ENCODE measurements around the gene MAGEA2B. TPM values are rescaled to one million over a fixed set of nuclear protein-coding genes. Genes with fewer than 3 reads are reported as not detected.
"Not testable (repeated sequence)": the region's sequence is repeated elsewhere in the genome, so short reads cannot be mapped to it uniquely, and the experiment has no call there.

The MAGEA2B gene
- total RNA-seq, 1 experiment from 2014 or later, result 2.2 TPM

DNA sequence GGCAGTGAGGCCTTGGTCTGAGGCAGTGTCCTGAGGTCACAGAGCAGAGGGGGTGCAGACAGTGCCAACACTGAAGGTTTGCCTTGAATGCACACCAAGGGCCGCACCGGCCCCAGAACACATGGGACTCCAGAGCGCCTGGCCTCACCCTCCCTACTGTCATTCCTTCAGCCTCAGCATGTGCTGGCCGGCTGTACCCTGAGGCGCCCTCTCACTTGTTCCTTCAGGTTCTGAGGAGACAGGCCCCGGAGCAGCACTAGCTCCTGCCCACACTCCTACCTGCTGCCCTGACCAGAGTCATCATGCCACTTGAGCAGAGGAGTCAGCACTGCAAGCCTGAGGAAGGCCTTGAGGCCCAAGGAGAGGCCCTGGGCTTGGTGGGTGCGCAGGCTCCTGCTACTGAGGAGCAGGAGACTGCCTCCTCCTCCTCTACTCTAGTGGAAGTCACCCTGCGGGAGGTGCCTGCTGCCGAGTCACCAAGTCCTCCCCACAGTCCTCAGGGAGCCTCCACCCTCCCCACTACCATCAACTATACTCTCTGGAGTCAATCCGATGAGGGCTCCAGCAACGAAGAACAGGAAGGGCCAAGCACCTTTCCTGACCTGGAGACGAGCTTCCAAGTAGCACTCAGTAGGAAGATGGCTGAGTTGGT lies 21.6 kb downstream of the MAGEA2B start:
- Histone ChIP-seq H3K4me1 (no peaks in the 10 kb centered on the region), H3K27me3 (no peaks in the 10 kb centered on the region), H3K36me3 (no peaks in the 10 kb centered on the region), H3K9me3 (replicated peaks) (no peaks in the 10 kb centered on the region), H3K4me3 (no peak overlapping the region), H3K27ac (no peak overlapping the region)
- DNase-seq, result no peak

DNA sequence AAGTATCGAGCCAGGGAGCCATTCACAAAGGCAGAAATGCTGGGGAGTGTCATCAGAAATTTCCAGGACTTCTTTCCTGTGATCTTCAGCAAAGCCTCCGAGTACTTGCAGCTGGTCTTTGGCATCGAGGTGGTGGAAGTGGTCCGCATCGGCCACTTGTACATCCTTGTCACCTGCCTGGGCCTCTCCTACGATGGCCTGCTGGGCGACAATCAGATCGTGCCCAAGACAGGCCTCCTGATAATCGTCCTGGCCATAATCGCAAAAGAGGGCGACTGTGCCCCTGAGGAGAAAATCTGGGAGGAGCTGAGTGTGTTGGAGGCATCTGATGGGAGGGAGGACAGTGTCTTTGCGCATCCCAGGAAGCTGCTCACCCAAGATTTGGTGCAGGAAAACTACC lies 22.1 kb downstream of the MAGEA2B start:
- H3K9me3 ChIP-seq (replicated peaks); H3K36me3 ChIP-seq; H3K4me1 ChIP-seq; H3K27me3 ChIP-seq; H3K4me3 ChIP-seq; DNase-seq; H3K27ac ChIP-seq: not testable (repeated sequence)

DNA sequence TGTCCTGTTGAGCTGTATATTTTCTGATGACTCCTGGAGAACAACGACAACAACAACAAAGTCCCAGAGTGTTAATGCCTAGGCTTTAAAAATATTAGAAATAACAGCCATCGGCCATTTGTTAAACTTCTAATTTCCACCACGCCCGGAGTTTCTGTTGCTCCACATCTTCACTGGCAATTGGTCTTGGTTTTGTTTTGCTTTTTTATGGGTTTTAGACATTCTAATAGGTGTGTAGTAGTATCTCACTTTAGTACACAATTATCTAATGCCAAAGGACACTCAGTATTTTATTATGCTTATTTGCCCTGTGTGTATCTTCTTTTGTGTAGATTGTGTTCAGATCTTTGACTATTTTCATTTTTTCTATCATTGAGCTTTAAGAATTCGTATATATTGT lies 24.1 kb downstream of the MAGEA2B start:
- no peaks in the 10 kb centered on the region for H3K4me1 ChIP-seq
- H3K36me3 ChIP-seq, result no peaks in the 10 kb centered on the region
- no peak overlapping the region for H3K4me3 ChIP-seq
- no peaks in the 10 kb centered on the region for H3K9me3 ChIP-seq (replicated peaks)
- no peak for DNase-seq
- H3K27me3 ChIP-seq, result no peaks in the 10 kb centered on the region
- no peak overlapping the region for H3K27ac ChIP-seq

DNA sequence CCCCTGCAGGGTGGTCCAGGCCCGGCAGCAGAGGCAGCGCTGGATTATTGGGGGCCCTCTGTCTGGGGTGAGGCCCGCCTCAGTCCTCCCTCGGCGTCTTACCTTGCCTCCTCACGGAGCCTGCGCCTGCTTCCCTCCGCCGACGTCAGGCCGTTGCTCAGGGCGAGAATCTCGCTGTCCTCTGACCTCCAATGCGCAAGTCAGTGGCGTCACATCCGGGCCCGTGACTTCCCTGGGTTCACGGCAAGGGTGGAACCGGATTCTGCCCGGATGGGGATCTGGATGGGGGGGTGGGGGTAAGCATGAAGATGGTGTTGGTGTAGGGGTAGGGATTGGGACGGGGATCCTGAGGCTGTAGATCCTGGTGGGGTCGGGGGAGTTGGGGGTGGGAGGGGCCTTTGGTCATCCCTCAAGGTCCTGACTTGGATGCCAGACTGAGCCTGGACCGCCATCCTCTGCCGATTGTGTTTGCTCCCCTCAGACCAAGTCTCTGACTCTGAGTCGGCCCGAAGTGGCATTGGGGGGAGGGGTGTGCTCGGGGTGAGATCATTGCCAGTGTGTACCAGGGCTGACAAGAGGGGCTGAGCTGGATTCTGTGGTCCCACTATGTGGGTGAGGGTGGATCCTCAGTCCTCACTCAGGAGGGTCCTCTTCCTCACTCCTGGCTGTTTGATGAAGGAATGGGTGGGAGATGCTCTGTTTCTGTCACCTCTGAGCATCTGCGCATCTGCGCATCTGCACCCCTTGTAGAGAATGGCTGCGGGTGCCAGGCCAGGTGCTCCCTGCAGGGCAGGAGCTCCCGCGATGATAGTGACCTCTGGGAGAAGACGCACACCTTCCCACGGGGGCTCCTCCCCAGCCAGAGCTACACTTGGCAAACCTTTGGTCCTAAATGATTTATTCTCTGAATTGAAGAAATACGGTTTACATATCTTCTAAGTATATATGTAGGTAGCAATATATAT lies 39.5 kb downstream of the MAGEA2B start, which contains the start of gene MAGEA2:
MAGEA2 (minus strand) TSS at position 157 of the 965 bp plus-strand sequence. CDS start 2,479 bp downstream, outside the sequence.
- H3K27ac ChIP-seq, result not testable (repeated sequence)

DNA sequence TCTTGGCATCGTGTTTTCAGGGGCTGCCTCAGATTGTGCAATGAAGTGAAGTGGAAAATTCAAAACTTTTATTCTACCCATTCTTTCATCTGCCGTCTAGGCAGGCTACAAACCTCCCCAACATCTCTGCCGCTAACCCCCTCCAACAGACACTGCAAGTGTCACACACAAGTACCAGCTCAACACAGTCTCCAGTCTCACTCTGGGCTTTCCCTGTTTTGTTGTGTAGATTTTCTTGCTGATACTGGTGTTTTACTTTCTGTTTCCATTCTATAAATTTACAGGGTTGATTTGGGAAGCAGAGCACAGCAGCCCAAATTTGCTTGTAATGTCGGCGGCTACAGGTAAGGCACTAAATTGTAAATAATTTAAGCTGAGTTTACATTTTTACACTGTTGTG lies 40.4 kb downstream of the MAGEA2B start:
- H3K4me1 ChIP-seq; DNase-seq; H3K36me3 ChIP-seq; H3K27me3 ChIP-seq; H3K4me3 ChIP-seq; H3K27ac ChIP-seq; H3K9me3 ChIP-seq (replicated peaks): not testable (repeated sequence)

More for the DNA sequence above, 39.5 kb downstream of the MAGEA2B start, which contains the start of gene MAGEA2:
- not testable (repeated sequence) for H3K4me3 ChIP-seq; DNase-seq; H3K27me3 ChIP-seq; H3K36me3 ChIP-seq; H3K4me1 ChIP-seq; H3K9me3 ChIP-seq (replicated peaks)

DNA sequence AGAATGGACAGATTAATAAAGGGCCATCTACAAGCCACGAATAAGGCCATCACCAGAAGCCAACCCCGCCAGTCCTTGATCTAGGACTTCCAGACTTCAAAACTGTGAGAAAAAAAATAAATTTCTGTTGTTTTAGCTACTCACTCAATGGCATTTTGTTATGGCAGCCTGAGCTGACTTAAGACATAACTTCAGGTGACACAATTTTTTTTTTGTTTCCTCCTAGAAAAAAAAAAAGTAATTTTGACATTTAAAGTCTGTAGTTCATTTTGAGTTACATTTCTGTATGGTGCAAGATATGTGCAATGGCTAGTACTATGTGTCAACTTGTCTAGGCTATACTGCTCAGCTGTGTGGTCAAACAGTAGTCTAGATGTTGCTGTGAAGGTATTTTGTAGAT lies 44.5 kb downstream of the MAGEA2B start, which contains the start of gene CSAG3:
CSAG3 (plus strand) TSS at position 301 of the 400 bp plus-strand sequence.
- H3K27me3 ChIP-seq; H3K9me3 ChIP-seq (replicated peaks); H3K27ac ChIP-seq; H3K4me1 ChIP-seq; H3K36me3 ChIP-seq; H3K4me3 ChIP-seq; DNase-seq: not testable (repeated sequence)

DNA sequence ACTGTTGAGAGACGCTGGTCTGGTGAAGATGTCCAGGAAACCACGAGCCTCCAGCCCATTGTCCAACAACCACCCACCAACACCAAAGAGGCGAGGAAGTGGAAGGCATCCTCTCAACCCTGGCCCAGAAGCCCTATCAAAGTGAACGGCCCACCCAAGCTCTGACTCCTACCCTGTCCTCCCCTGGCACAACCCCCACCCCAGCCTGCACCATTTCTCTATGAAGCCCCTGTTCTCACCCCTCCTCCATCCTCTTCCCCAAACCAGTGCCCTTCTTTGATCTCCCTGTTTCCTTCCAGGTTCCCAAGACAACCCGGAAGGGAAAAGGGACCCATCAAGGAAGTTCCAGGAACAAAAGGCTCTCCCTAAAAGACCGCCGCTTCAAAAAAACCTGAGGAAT lies 45.1 kb downstream of the MAGEA2B start:
- not testable (repeated sequence) for H3K27me3 ChIP-seq; H3K4me1 ChIP-seq; DNase-seq; H3K4me3 ChIP-seq; H3K9me3 ChIP-seq (replicated peaks); H3K27ac ChIP-seq; H3K36me3 ChIP-seq

DNA sequence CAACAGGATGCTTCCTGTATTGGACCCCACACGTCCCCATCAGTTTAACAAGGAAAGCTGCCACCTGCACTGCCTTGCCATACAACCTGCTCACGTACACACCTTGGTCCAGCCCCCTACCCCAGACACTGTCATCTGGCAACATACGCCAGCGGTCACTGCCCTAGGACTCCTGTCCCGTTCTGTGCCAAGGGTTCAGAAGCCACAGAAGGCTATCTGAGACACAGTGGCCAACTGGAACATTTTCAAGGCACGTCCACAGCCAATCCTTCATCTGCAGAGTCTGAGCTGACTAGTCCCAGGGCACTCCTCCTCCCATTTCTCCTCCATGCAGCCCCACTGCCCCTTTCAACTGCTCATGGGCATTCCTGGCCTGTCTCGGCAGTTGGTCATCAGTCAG lies 47.2 kb downstream of the MAGEA2B start:
- not testable (repeated sequence) for H3K36me3 ChIP-seq; H3K27me3 ChIP-seq; H3K4me1 ChIP-seq; H3K27ac ChIP-seq; H3K4me3 ChIP-seq; H3K9me3 ChIP-seq (replicated peaks); DNase-seq

DNA sequence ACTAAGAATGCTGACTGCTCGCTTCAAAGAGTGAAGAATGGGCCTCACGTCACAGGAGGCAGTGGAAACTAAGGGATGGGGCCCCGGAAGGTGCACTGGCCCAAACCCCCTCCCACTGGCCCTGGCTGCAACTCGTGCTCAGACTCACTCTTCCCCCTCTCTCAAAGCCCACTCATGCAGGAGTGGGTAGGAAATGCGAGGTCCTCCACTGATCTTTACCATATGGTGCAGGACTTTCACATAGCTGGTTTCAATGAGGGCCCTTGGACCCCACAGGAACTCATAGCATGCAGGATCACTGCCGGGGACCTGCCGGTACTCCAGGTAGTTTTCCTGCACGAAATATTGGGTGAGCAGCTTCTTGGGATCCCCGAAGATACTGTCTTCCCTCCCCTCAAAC lies 52.1 kb downstream of the MAGEA2B start:
- not testable (repeated sequence) for H3K4me3 ChIP-seq; H3K36me3 ChIP-seq; H3K27ac ChIP-seq; H3K27me3 ChIP-seq; DNase-seq; H3K4me1 ChIP-seq; H3K9me3 ChIP-seq (replicated peaks)

Other genes with a start within 250 kb of the MAGEA2B start
- 0.23 and 0.30 TPM in 2 replicates for gene GABRQ, start 76.7 kb upstream of the MAGEA2B start, total RNA-seq (2014; rRNA removed; shearing (Covaris generic))
- 4.4 and 5.1 TPM in 2 replicates for gene MAGEA3, start 15.8 kb upstream of the MAGEA2B start, total RNA-seq (2014; rRNA removed; shearing (Covaris generic))
- not detected in 2 replicates for gene CSAG2, start 5.4 kb upstream of the MAGEA2B start, total RNA-seq (2014; rRNA removed; shearing (Covaris generic))
- 0.41 and 0.63 TPM in 2 replicates for gene CSAG1, start 19.1 kb downstream of the MAGEA2B start, total RNA-seq (2014; rRNA removed; shearing (Covaris generic))
- 0.66 and 1.6 TPM in 2 replicates for gene MAGEA12, start 19.1 kb downstream of the MAGEA2B start, total RNA-seq (2014; rRNA removed; shearing (Covaris generic))
- 0.83 TPM in 1 of 2 replicates, not detected in the other for gene MAGEA2, start 39.2 kb downstream of the MAGEA2B start, total RNA-seq (2014; rRNA removed; shearing (Covaris generic))
- not detected in 2 replicates for gene CSAG3, start 44.6 kb downstream of the MAGEA2B start, total RNA-seq (2014; rRNA removed; shearing (Covaris generic))
- 3.0 and 4.0 TPM in 2 replicates for gene MAGEA6, start 55.1 kb downstream of the MAGEA2B start, total RNA-seq (2014; rRNA removed; shearing (Covaris generic))
- gene CETN2, start 116.1 kb downstream of the MAGEA2B start, total RNA-seq (2014; rRNA removed; shearing (Covaris generic)), result 26.5 and 29.4 TPM in 2 replicates
- gene NSDHL, start 116.4 kb downstream of the MAGEA2B start, total RNA-seq (2014; rRNA removed; shearing (Covaris generic)), result 24.7 and 25.2 TPM in 2 replicates
- 0.26 and 0.28 TPM in 2 replicates for gene ZNF185, start 183.4 kb downstream of the MAGEA2B start, total RNA-seq (2014; rRNA removed; shearing (Covaris generic))